ENCODE results near the gene HCCS.

DNA sequence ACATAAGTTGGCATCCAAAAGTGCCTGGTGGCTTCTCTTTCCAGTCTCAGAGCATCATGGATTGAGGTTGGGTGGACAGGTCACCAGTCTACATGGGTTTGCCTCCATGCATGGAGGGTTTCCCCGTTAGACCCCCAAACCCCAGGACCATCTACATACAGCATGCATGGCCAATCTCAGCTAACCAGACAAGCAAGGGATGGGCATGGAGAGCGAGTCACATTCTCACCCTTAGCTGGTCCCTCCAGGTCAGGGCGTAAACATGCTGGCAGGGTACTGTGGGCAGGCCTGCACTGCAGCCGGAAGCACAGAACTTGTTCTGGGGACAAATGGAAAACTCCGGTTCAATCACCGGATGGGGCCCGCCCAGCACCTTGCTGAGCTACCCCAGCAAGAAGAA is 37.3 kb downstream of the HCCS start:
- no peak for TF ChIP-seq CTCF (IDR thresholded peaks at IDR 0.05; ENCODE audit: low read length)
- TF ChIP-seq EZH2 (IDR thresholded peaks at IDR 0.05; ENCODE audit: borderline replicate concordance, low read length), result no peak

Measured in OCI-LY1 (cell line).